WTC11 (cell line): Measurements from ENCODE around the gene NUAK2. TPM values are rescaled to one million over a fixed set of nuclear protein-coding genes. Genes with fewer than 3 reads are reported as not detected.

Source experiments
- ATAC-seq: fragments of 200-7000 bp; cut with Tn5 transposase; 2 replicates; pipeline ENCODE4 v1.10.0; 2021; ENCODE audit warnings: mild to moderate bottlenecking, moderate library complexity
- CTCF ChIA-PET: fragments of 300-600 bp; sonication (Branson Sonifier 250); formaldehyde crosslinking; loops from one replicate; lab custom pipeline; 2021; ENCODE audit warnings: antibody characterized with exemption; lab: Charles Lee
- POLR2A ChIA-PET: fragments of 350-600 bp; sonication (Branson Sonifier 250); formaldehyde crosslinking; loops from one replicate; lab custom pipeline; 2021; ENCODE audit warnings: antibody characterized with exemption; lab: Charles Lee
- DNase-seq: peaks from one replicate; pipeline ENCODE4 v3.0.0; 2021; ENCODE audit warnings: low spot score
- H3K27ac Mint-ChIP-seq: 2 replicates; pipeline ENCODE4 v1.8.0; 2021; ENCODE audit warnings: mixed read lengths
- H3K27me3 Mint-ChIP-seq: 2 replicates; pipeline ENCODE4 v1.8.0; 2021; ENCODE audit warnings: low read depth, mild to moderate bottlenecking, moderate library complexity, mixed read lengths
- H3K36me3 Mint-ChIP-seq: 2 replicates; pipeline ENCODE4 v1.8.0; 2021; ENCODE audit warnings: mixed read lengths
- H3K4me1 Mint-ChIP-seq: 2 replicates; pipeline ENCODE4 v1.8.0; 2022; ENCODE audit warnings: mixed read lengths
- H3K4me3 Mint-ChIP-seq: 2 replicates; pipeline ENCODE4 v1.8.0; 2021; ENCODE audit warnings: mild to moderate bottlenecking, moderate library complexity, mixed read lengths
- H3K9me3 Mint-ChIP-seq: 2 replicates; pipeline ENCODE4 v1.8.0; 2021; ENCODE audit warnings: mixed read lengths
- AFF4 ChIP-seq: sonication (generic); formaldehyde crosslinking; IDR thresholded peaks from 2 replicates; pipeline ENCODE4 v1.8.1; 2023; ENCODE audit warnings: mild to moderate bottlenecking, missing genetic modification reagents, borderline replicate concordance
- CTCF ChIP-seq: fragments of 200-600 bp; IDR thresholded peaks from 2 replicates; pipeline ENCODE4 v1.8.0; 2022; ENCODE audit warnings: antibody characterized with exemption
- E2F1 ChIP-seq: sonication (generic); formaldehyde crosslinking; IDR thresholded peaks from 2 replicates; pipeline ENCODE4 v1.8.0; 2022; ENCODE audit warnings: mild to moderate bottlenecking, missing genetic modification reagents
- E2F4 ChIP-seq: sonication (generic); formaldehyde crosslinking; IDR thresholded peaks from 2 replicates; pipeline ENCODE4 v1.8.1; 2022; ENCODE audit warnings: low read depth, mild to moderate bottlenecking, moderate library complexity, missing genetic modification reagents, borderline replicate concordance
- EMX1 ChIP-seq: fragments of 250-450 bp; sonication (Bioruptor Pico); IDR thresholded peaks from 2 replicates; pipeline ENCODE4 v1.8.0; 2021; ENCODE audit warnings: mild to moderate bottlenecking
- KAT7 ChIP-seq: sonication (generic); formaldehyde crosslinking; IDR thresholded peaks from 2 replicates; pipeline ENCODE4 v1.8.1; 2023; ENCODE audit warnings: missing genetic modification reagents, mild to moderate bottlenecking, borderline replicate concordance
- NFE2L1 ChIP-seq: sonication (generic); formaldehyde crosslinking; IDR thresholded peaks from 2 replicates; pipeline ENCODE4 v1.8.1; 2023; ENCODE audit warnings: missing genetic modification reagents
- NFYB ChIP-seq: sonication (generic); formaldehyde crosslinking; conservative IDR thresholded peaks from 2 replicates; pipeline ENCODE4 v1.8.0; 2022; ENCODE audit warnings: low read depth, missing genetic modification reagents
- OVOL2 ChIP-seq: fragments of 250-450 bp; sonication (Bioruptor Pico); IDR thresholded peaks from 2 replicates; pipeline ENCODE4 v1.9.0; 2021; ENCODE audit warnings: mild to moderate bottlenecking, borderline replicate concordance
- PRRX2 ChIP-seq: fragments of 250-450 bp; sonication (Bioruptor Pico); IDR thresholded peaks from 2 replicates; pipeline ENCODE4 v1.8.0; 2021; ENCODE audit warnings: mild to moderate bottlenecking
- RORB ChIP-seq: fragments of 250-450 bp; sonication (Bioruptor Pico); IDR thresholded peaks from 2 replicates; pipeline ENCODE4 v1.9.0; 2021; ENCODE audit warnings: mild to moderate bottlenecking
- SOX15 ChIP-seq: fragments of 250-450 bp; sonication (Bioruptor Pico); IDR thresholded peaks from 2 replicates; pipeline ENCODE4 v1.9.0; 2021; ENCODE audit warnings: mild to moderate bottlenecking
- STAT6 ChIP-seq: sonication (generic); formaldehyde crosslinking; conservative IDR thresholded peaks from 2 replicates; pipeline ENCODE4 v1.8.1; 2023; ENCODE audit warnings: mild to moderate bottlenecking, low read depth, missing genetic modification reagents, moderate library complexity
- TCF7 ChIP-seq: sonication (generic); formaldehyde crosslinking; IDR thresholded peaks from 2 replicates; pipeline ENCODE4 v1.8.0; 2022; ENCODE audit warnings: mild to moderate bottlenecking, low read depth, missing genetic modification reagents, moderate library complexity
- USF1 ChIP-seq: sonication (generic); formaldehyde crosslinking; IDR thresholded peaks from 2 replicates; pipeline ENCODE4 v1.8.0; 2022; ENCODE audit warnings: mild to moderate bottlenecking, missing genetic modification reagents
- USF2 ChIP-seq: sonication (generic); formaldehyde crosslinking; IDR thresholded peaks from 2 replicates; pipeline ENCODE4 v1.8.1; 2023; ENCODE audit warnings: mild to moderate bottlenecking, missing genetic modification reagents, moderate library complexity
- ZNF138 ChIP-seq: sonication (generic); formaldehyde crosslinking; conservative IDR thresholded peaks from 2 replicates; pipeline ENCODE4 v1.8.1; 2022; ENCODE audit warnings: mild to moderate bottlenecking, moderate library complexity, missing genetic modification reagents
- ZNF219 ChIP-seq: sonication (generic); formaldehyde crosslinking; IDR thresholded peaks from 2 replicates; pipeline ENCODE4 v1.8.0; 2023; ENCODE audit warnings: missing genetic modification reagents, mild to moderate bottlenecking, borderline replicate concordance
- ZNF232 ChIP-seq: sonication (generic); formaldehyde crosslinking; IDR thresholded peaks from 2 replicates; pipeline ENCODE4 v1.8.0; 2022; ENCODE audit warnings: mild to moderate bottlenecking, missing genetic modification reagents
- total RNA-seq: library from RNA; stranded (reverse); gene quantifications from 3 replicates; pipeline ENCODE4 v1.2.3, GENCODE V29; 2021

NUAK2 gene
- total RNA-seq, 1 experiment from 2014 or later, result 8.7 TPM

GRCh38 chr1:205257735-205258134 lies 63.8 kb downstream of the NUAK2 start:
- peak overlapping the region; percentile 1; the same call in 1 of the 2 replicates for H3K27ac Mint-ChIP-seq
- ChIA-PET POLR2A (interaction anchor here (2.0 kb wide), 1 partner anchor 30 kb away, joined by 6 read pairs; the partner anchor contains the start of gene TMCC2), CTCF (interaction anchor here (0.6 to 6.7 kb wide), 13 partner anchors 11 to 334 kb away, joined by 3 to 166 read pairs (median 8); partner anchors contain the start of gene TMCC2)
- H3K9me3 Mint-ChIP-seq, result no peaks in the 10 kb centered on the region
- TF ChIP-seq ZNF219 (no peak), ZNF138 (no peak)
- H3K36me3 Mint-ChIP-seq, result no peaks in the 10 kb centered on the region
- peaks cover 28% of the 10 kb centered on the region for H3K4me1 Mint-ChIP-seq
- no peak for DNase-seq
- no peaks in the 10 kb centered on the region for H3K27me3 Mint-ChIP-seq
- ATAC-seq, result no peak
- no peak overlapping the region for H3K4me3 Mint-ChIP-seq

GRCh38 chr1:205256951-205257625 lies 64.5 kb downstream of the NUAK2 start:
- Mint-ChIP-seq H3K4me3 (no peak overlapping the region), H3K27me3 (no peaks in the 10 kb centered on the region), H3K36me3 (no peaks in the 10 kb centered on the region), H3K27ac (no peak overlapping the region), H3K4me1 (peaks cover 22% of the 10 kb centered on the region), H3K9me3 (no peaks in the 10 kb centered on the region)
- CTCF ChIA-PET, result interaction anchor here (0.5 to 6.7 kb wide), 36 partner anchors 9 to 424 kb away, joined by 3 to 166 read pairs (median 6); partner anchors contain the start of genes RBBP5, SLC45A3 and TMCC2
- ATAC-seq (no peak), DNase-seq (no peak)
- POLR2A ChIA-PET, result interaction anchor here (0.5 to 0.9 kb wide), 2 partner anchors 27 to 44 kb away, joined by 3 to 5 read pairs; no protein-coding TSS in a partner anchor
- TF ChIP-seq AFF4 (CRISPR knock-in tag), result no peak
- TF ChIP-seq NFE2L1 (CRISPR knock-in tag), result no peak
- TF ChIP-seq TCF7, result no peak
- no peak for TF ChIP-seq CTCF
- no peak for TF ChIP-seq USF2 (CRISPR knock-in tag)
- TF ChIP-seq USF1 (CRISPR knock-in tag), result no peak
- TF ChIP-seq OVOL2 (CRISPR knock-in tag), result no peak
- no peak for TF ChIP-seq KAT7 (CRISPR knock-in tag)
- TF ChIP-seq NFYB (CRISPR knock-in tag), result no peak
- no peak for TF ChIP-seq E2F4 (CRISPR knock-in tag)
- no peak for TF ChIP-seq RORB
- no peak for TF ChIP-seq E2F1
- TF ChIP-seq ZNF232 (CRISPR knock-in tag), result no peak
- TF ChIP-seq SOX15, result no peak
- no peak for TF ChIP-seq STAT6 (CRISPR knock-in tag)
- no peak for TF ChIP-seq PRRX2
- TF ChIP-seq EMX1, result no peak
